ENCODE data around the gene IRF2.

The IRF2 gene

GRCh38 chr4:184337907-184338306, 136.4 kb downstream of the IRF2 start:
- Histone ChIP-seq H3K9ac (ENCODE audit: low read length) (no peak overlapping the region), H3K36me3 (replicated peaks; ENCODE audit: insufficient read depth, low read length) (0 out of 2 replicates have a peak, but pooled peaks cover 3% of the 10 kb centered on the region), H3F3A (ENCODE audit: insufficient read depth, low read length) (no peaks in the 10 kb centered on the region)

More at GRCh38 chr4:184337907-184338306, 136.4 kb downstream of the IRF2 start:
- H3K4me3 ChIP-seq (ENCODE audit: low read length), result no peak overlapping the region
- H3K27me3 ChIP-seq (replicated peaks; ENCODE audit: insufficient read depth, low read length), result no peaks in the 10 kb centered on the region
- no peak for TF ChIP-seq CTCF (IDR thresholded peaks at IDR 0.05; ENCODE audit: low read length)
- no peak for DNase-seq
- H3K27ac ChIP-seq (ENCODE audit: low read length), result no peak overlapping the region
- no peak overlapping the region for H2AFZ ChIP-seq (ENCODE audit: low read length)
- no peak overlapping the region for H3K4me2 ChIP-seq (ENCODE audit: low read depth, low read length)
- H3K9me3 ChIP-seq (replicated peaks; ENCODE audit: insufficient read depth, low read length), result no peaks in the 10 kb centered on the region
- H3K9me2 ChIP-seq (replicated peaks; ENCODE audit: insufficient read depth, low read length), result no peaks in the 10 kb centered on the region
- peaks cover 8% of the 10 kb centered on the region for H3K4me1 ChIP-seq (ENCODE audit: low read length)
- no peaks in the 10 kb centered on the region for H3K79me2 ChIP-seq (ENCODE audit: low read length)
- H4K20me1 ChIP-seq (ENCODE audit: insufficient read depth, low read length), result no peaks in the 10 kb centered on the region
